ENCODE data around the gene ACOX1. TPM values are rescaled to one million over a fixed set of nuclear protein-coding genes. Genes with fewer than 3 reads are reported as not detected.

ACOX1 gene
- total and polyA plus RNA-seq, 4 donors: 33.3 to 293 (median 63.4) TPM

DNA sequence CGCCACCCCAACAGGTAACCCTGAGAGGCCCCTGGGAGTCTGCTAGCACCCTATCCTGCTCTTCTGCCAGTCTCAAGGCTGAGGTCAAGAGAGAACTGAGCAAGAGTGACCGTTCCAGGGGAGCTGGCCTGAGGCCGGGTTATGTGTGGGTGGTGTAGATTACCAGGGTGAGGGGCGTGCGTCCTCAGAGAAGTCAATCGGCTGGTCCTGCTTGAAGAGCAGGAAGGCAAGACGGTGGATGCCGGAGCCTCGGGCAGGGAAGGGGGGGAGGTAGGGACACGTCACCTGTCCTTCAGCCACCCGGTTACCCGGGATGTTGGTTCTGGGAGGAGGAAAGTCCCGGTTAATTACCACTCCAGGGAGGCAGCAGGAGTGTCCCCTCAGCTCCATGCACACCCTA is 79.6 kb downstream of the ACOX1 start:
- H3K9ac ChIP-seq (ENCODE audit: low read depth in 1 of 2, low read length in 2 of 2): no peak overlapping the region
- peaks cover 9 to 52% (median 36%) of the 10 kb centered on the region in 4 donors for H3K4me1 ChIP-seq (ENCODE audit: control insufficient read depth in 4 of 4, insufficient read depth in 4 of 4, low read length in 3 of 4)
- no peak for DNase-seq (ENCODE audit: low spot score)
- H3K27ac ChIP-seq (ENCODE audit: low read depth in 1 of 2, low read length in 2 of 2): no peak overlapping the region
- peaks cover 6 to 26% (median 13%) of the 10 kb centered on the region in 4 donors for H3K36me3 ChIP-seq (ENCODE audit: control insufficient read depth in 4 of 4, insufficient read depth in 3 of 4, low read depth in 1 of 4, low read length in 3 of 4)
- H3K9me3 ChIP-seq (ENCODE audit: control insufficient read depth in 4 of 4, low read length in 3 of 4): no peaks in the 10 kb centered on the region
- no peak overlapping the region for H3K4me3 ChIP-seq (ENCODE audit: low read depth in 1 of 3, low read length in 3 of 3)
- no peaks in the 10 kb centered on the region for H3K27me3 ChIP-seq (ENCODE audit: control insufficient read depth in 4 of 4, insufficient read depth in 4 of 4, low read length in 3 of 4)
- 93% methylated on average over 13 of the region's 13 CpGs for WGBS
- TF ChIP-seq SP1 (IDR thresholded peaks at IDR 0.05) (no peak), ZBTB33 (IDR thresholded peaks at IDR 0.05) (no peak), GABPA (IDR thresholded peaks at IDR 0.05 in 1 of 2, conservative IDR thresholded peaks at IDR 0.05 in 1 of 2) (no peak), JUND (IDR thresholded peaks at IDR 0.05) (no peak), TAF1 (conservative IDR thresholded peaks at IDR 0.05) (no peak), FOXA1 (IDR thresholded peaks at IDR 0.05) (no peak), NR2F2 (IDR thresholded peaks at IDR 0.05) (no peak), RXRA (IDR thresholded peaks at IDR 0.05) (no peak), RAD21 (IDR thresholded peaks at IDR 0.05) (no peak), HNF4G (IDR thresholded peaks at IDR 0.05) (no peak), EGR1 (IDR thresholded peaks at IDR 0.05; ENCODE audit: low read depth in 2 of 2) (no peak)

GRCh38 chr17:75898791-75899190 is 80.2 kb downstream of the ACOX1 start:
- WGBS: 98% methylated on average over 16 of the region's 16 CpGs
- Histone ChIP-seq H3K9ac (ENCODE audit: low read depth in 1 of 2, low read length in 2 of 2) (no peak overlapping the region), H3K27ac (ENCODE audit: low read depth in 1 of 2, low read length in 2 of 2) (no peak overlapping the region), H3K4me3 (ENCODE audit: low read depth in 1 of 3, low read length in 3 of 3) (no peak overlapping the region), H3K9me3 (ENCODE audit: control insufficient read depth in 4 of 4, low read length in 3 of 4) (no peaks in the 10 kb centered on the region), H3K27me3 (ENCODE audit: control insufficient read depth in 4 of 4, insufficient read depth in 4 of 4, low read length in 3 of 4) (no peaks in the 10 kb centered on the region), H3K4me1 (ENCODE audit: control insufficient read depth in 4 of 4, insufficient read depth in 4 of 4, low read length in 3 of 4) (peaks cover 6 to 47% (median 31%) of the 10 kb centered on the region in 4 donors), H3K36me3 (ENCODE audit: control insufficient read depth in 4 of 4, insufficient read depth in 3 of 4, low read depth in 1 of 4, low read length in 3 of 4) (peaks cover 6 to 26% (median 13%) of the 10 kb centered on the region in 4 donors)
- DNase-seq (ENCODE audit: low spot score): no peak
- no peak for TF ChIP-seq TAF1 (conservative IDR thresholded peaks at IDR 0.05)
- TF ChIP-seq FOXA1 (IDR thresholded peaks at IDR 0.05): no peak
- no peak for TF ChIP-seq EGR1 (IDR thresholded peaks at IDR 0.05; ENCODE audit: low read depth in 2 of 2)
- TF ChIP-seq FOXA2 (IDR thresholded peaks at IDR 0.05): no peak
- TF ChIP-seq JUND (IDR thresholded peaks at IDR 0.05): no peak
- no peak for TF ChIP-seq GABPA (IDR thresholded peaks at IDR 0.05 in 1 of 2, conservative IDR thresholded peaks at IDR 0.05 in 1 of 2)
- no peak for TF ChIP-seq REST (IDR thresholded peaks at IDR 0.05)
- TF ChIP-seq ATF3 (IDR thresholded peaks at IDR 0.05): no peak
- no peak for TF ChIP-seq SP1 (IDR thresholded peaks at IDR 0.05)
- TF ChIP-seq RAD21 (IDR thresholded peaks at IDR 0.05): no peak
